ENCODE measurements around the gene THBS2.
"Not testable (repeated sequence)": the region's sequence is repeated elsewhere in the genome, so short reads cannot be mapped to it uniquely, and the experiment has no call there.

The THBS2 gene

DNA sequence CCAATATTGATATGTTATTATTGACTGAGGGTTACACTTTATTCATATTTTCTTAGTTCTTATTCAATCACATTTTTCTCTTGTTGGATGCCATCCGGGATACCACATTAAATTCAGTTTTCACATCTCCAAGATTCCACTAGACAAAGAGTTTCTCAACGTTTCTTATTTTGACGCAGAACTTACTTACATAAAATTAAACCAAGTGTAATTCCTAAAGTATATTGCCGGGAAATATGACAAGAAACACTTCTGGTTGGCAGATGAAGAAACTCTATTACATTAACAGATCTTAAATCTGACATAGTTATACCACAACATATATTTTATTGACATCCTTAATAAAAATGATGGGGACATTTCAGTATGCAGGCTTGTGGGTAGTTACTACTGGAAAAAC lies 47.3 kb upstream of the THBS2 start:
- Histone ChIP-seq H3K27me3 (ENCODE audit: insufficient read depth, poor library complexity, severe bottlenecking) (no peaks in the 10 kb centered on the region), H3K4me3 (replicated peaks; ENCODE audit: insufficient read depth, low read length) (no peak overlapping the region), H3K27ac (replicated peaks) (no peak overlapping the region)
- TF ChIP-seq, protein P1, sequence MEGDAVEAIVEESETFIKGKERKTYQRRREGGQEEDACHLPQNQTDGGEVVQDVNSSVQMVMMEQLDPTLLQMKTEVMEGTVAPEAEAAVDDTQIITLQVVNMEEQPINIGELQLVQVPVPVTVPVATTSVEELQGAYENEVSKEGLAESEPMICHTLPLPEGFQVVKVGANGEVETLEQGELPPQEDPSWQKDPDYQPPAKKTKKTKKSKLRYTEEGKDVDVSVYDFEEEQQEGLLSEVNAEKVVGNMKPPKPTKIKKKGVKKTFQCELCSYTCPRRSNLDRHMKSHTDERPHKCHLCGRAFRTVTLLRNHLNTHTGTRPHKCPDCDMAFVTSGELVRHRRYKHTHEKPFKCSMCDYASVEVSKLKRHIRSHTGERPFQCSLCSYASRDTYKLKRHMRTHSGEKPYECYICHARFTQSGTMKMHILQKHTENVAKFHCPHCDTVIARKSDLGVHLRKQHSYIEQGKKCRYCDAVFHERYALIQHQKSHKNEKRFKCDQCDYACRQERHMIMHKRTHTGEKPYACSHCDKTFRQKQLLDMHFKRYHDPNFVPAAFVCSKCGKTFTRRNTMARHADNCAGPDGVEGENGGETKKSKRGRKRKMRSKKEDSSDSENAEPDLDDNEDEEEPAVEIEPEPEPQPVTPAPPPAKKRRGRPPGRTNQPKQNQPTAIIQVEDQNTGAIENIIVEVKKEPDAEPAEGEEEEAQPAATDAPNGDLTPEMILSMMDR (IDR thresholded peaks at IDR 0.05; ENCODE audit: insufficient read depth, low read length) = no peak
- TF ChIP-seq POLR2AphosphoS5 (IDR thresholded peaks at IDR 0.05; ENCODE audit: low read depth) (no peak), REST (IDR thresholded peaks at IDR 0.05; ENCODE audit: insufficient replicate concordance, low read depth) (no peak), GABPA (IDR thresholded peaks at IDR 0.05; ENCODE audit: low read depth) (no peak), SPI1 (IDR thresholded peaks at IDR 0.05; ENCODE audit: borderline replicate concordance, low read depth) (no peak)
- DNase-seq (ENCODE audit: low read depth in 1 of 2, low spot score in 1 of 2) = no peak

- H3K27ac ChIP-seq (replicated peaks); H3K27me3 ChIP-seq (ENCODE audit: insufficient read depth, poor library complexity, severe bottlenecking); H3K4me3 ChIP-seq (replicated peaks; ENCODE audit: insufficient read depth, low read length); DNase-seq (ENCODE audit: low read depth in 1 of 2, low spot score in 1 of 2): not testable (repeated sequence)
Measured at GRCh38 chr6:169298626-169299025, 45.0 kb upstream of the THBS2 start.

- H3K27ac ChIP-seq (replicated peaks) = no peak overlapping the region
- TF ChIP-seq SPI1 (IDR thresholded peaks at IDR 0.05; ENCODE audit: borderline replicate concordance, low read depth) (no peak), GABPA (IDR thresholded peaks at IDR 0.05; ENCODE audit: low read depth) (no peak), POLR2AphosphoS5 (IDR thresholded peaks at IDR 0.05; ENCODE audit: low read depth) (no peak), REST (IDR thresholded peaks at IDR 0.05; ENCODE audit: insufficient replicate concordance, low read depth) (no peak)
- TF ChIP-seq, protein P1 (IDR thresholded peaks at IDR 0.05; ENCODE audit: insufficient read depth, low read length) = no peak
- no peaks in the 10 kb centered on the region for H3K27me3 ChIP-seq (ENCODE audit: insufficient read depth, poor library complexity, severe bottlenecking)
- no peak for DNase-seq (ENCODE audit: low read depth in 1 of 2, low spot score in 1 of 2)
- H3K4me3 ChIP-seq (replicated peaks; ENCODE audit: insufficient read depth, low read length) = no peak overlapping the region
Measured at GRCh38 chr6:169296622-169297021, 43.0 kb upstream of the THBS2 start.

DNA sequence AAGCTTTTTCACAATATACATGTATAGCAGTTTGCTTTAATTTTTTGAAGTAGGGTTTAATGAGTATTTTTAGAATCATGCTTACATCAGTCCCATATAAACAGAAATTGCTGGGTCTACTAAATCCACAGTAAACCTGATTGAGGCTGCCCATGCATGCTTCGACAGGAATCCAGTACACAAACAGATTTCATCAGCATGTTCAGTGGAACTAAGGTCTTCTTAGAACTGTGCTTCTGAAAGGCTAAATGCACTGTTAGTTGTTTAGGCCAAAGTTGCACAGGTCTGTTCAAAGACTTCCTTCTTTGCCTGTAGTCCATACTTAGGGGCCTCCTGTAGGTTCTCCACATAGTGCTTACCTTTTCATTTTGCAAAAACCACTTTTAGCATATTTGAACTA lies 42.5 kb upstream of the THBS2 start:
- DNase-seq (ENCODE audit: low read depth in 1 of 2, low spot score in 1 of 2) = no peak
- no peaks in the 10 kb centered on the region for H3K27me3 ChIP-seq (ENCODE audit: insufficient read depth, poor library complexity, severe bottlenecking)
- TF ChIP-seq REST (IDR thresholded peaks at IDR 0.05; ENCODE audit: insufficient replicate concordance, low read depth) (no peak), GABPA (IDR thresholded peaks at IDR 0.05; ENCODE audit: low read depth) (no peak), POLR2AphosphoS5 (IDR thresholded peaks at IDR 0.05; ENCODE audit: low read depth) (no peak), SPI1 (IDR thresholded peaks at IDR 0.05; ENCODE audit: borderline replicate concordance, low read depth) (no peak)
- TF ChIP-seq, protein P1 (IDR thresholded peaks at IDR 0.05; ENCODE audit: insufficient read depth, low read length) = no peak
- no peak overlapping the region for H3K27ac ChIP-seq (replicated peaks)
- no peak overlapping the region for H3K4me3 ChIP-seq (replicated peaks; ENCODE audit: insufficient read depth, low read length)

All from HL-60 (cell line).